Amniotic epithelial cell (primary cell): Measurements from ENCODE around the gene STK35.

Experiments
- DNase-seq: peaks from one replicate; pipeline ENCODE4 v3.0.0-alpha.2; 2010; ENCODE audit warnings: low read depth

STK35 gene

DNA sequence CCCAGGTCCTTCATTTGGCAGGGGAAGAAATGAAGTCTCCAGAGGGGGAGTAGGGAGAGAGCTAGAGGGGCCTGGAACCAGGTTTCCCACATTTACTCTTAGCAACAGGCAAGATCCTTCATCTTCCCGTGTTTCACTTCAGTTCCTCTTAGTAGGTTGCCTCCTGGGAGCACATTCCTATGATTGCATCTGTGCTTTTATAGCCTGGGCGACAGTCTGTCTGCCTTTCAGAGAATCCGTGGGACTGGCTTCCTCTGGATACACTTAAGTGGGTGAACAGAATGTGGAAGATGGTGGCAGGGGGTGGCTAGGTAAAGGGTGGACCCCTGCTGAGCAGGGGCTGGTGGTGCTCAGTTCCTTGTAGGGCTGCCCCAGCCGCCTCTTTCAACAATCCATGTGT is 33.4 kb downstream of the STK35 start:
- DNase-seq: no peak

DNA sequence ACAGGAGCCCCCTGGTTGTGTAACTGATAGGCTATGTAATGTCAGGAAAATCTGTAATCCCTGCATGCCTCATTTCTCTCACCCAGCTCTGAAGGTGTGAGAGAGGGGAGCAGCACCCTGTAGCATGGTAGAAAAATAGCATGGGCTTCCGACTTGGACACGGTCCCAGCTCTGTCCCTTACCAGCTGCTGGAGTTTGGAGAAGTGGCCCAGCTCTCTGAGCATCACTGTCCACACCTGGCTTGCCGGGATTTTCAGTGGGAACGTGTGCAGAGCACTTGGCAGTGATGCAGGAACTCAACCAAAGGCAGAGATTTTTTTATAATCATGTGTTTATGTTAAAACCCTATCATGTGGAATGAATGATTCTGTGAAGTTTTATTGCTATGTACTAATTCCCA is 34.6 kb downstream of the STK35 start:
- no peak for DNase-seq

DNA sequence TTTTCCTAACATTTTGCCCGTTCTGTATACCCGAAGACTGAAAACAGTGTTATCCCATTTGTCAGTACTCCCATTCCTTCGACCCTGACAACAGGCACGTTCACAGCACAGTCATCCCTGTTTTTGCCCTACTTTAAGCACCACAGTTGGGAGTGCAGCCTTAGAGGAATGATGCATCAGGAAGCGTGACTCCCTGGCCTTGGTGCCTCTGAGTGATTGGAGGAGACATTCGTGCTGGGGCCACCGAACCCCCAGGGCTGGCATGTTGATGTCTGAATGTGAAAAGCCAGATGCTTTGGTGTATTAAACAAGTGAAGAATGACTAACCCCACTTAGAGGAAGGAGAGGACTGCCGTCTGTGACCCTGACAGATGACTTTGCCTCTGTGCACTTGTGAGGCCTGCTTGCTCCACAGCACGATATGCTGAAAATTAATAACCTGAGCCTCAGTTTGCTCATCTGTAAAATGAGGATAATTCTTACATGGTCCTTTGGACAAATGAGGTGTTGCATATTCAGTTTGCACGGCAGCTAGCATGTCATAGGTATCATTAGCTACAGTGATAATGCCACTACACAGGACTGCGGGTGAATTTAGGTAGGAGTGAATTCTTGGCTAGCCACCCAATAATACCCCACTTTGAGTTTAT is 36.0 kb downstream of the STK35 start:
- DNase-seq: peak; percentile 94

DNA sequence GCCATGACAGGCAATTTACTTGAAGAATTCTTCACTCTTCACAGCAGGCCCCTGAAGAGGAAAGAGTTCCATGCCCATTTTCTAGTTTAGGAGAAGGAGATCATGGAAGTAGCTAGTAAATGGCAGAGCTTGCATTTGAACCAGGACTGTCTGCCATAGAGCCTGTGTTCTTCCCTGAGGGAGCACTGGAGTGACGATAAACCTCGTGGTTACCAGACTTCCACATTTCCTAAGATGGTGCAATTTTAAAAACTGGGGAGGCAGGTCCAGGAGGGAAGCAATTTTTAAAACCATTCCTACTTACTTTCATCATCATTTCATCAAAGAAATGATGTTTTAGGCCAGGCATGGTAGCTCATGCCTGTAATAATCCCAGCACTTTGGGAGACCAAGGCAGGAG is 36.8 kb downstream of the STK35 start:
- DNase-seq: peak; percentile 20

DNA sequence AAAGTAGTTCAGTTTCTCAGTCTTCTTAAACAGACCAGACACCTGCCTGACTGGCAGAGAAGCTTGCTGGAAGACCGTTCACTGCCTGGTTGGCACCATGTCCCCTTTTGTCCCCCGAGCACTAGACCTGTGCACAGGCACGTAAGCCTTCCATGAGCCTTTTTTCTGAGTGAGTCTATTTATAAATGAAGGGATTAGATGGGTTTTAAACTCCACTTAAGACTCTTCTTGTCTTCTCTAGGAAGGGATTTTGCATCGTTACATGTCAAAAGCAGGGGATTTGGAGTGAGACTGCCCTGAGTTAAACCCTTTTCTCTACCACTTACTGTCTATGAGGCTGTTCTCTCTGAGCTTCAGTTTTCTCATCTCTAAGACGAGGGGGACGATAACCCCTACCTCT is 37.6 kb downstream of the STK35 start:
- no peak for DNase-seq

DNA sequence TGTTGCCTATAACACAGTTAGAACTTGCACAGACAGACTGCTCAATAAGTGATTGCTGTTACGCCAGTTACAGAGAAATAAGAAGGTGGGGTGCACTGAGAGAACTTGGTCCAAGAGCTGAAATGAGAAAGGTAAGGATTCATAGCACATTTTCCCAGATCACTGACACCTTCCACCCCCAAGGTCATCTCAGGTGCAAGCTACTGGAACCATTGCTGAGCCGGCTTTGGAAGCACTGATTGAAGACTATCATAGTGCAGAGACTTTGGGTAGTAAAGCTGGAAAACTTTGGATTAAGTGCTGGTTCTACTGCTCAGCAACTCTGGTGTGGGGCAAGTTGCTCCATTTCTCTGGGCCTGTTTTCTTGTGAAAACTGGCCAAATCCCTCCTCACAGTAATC is 38.1 kb downstream of the STK35 start:
- no peak for DNase-seq

DNA sequence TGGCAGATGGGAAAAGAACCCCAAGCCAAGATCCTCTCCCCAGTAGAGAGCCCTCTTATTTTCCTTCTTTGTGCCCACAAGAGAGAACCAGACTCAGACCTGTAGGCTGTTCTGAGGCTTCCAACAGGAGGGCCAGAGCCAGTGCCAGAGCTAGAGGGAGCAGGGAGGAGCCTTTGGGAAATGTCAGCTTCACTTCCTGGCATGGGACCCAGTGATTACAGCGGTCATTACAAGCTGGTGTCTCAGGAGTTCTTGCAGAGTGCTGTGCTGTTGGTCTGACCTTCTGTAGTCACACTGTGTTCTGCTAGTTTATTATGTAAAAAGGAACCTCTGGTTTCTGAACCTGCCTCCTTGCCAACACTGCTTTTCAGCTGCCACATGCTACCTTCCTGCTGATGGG is 38.9 kb downstream of the STK35 start:
- no peak for DNase-seq

DNA sequence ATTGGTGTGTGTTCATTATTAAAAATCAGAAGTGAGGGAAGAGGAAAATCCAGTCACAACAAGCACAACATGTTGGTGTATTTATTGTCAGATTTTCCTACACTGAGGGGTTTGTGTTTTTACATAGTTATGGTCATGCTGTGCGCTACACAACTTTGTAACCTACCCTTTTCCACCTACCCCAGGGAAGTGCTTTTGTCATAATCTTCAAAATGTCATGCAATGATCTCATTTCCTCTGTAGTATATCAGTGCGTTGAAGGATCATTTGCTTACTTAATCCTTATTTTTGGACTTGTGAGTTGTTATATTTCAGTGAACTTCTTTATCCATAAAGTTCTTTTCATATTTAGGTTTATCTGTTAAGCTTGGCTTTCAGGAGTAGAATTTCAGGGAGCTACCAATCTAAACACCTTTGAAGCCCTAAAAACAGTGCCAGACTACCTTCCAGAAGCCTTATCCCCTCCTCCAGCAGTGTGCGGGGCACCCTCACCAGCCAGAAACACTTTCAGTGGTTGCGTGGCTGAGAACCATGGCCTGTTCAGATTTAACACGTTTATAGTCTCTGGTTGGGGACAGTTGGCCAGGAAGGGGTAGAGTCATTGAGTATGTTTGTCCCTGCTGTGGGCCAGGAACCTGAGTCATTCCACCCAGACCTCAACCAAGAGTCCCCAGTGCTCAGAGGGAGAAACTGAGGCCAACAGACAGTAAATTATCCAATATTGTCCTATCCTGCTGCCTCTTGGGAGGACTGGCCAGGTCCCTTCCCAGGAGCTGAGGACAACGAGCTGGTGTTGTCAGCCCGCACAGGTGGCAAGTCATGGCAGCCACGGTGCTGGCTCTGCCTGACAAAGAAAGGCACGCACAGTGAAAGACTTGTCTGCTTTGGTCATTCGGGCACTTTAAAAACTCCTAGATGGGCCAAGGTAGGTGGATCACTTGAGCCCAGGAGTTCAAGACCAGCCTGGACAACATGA is 40.3 kb downstream of the STK35 start:
- no peak for DNase-seq

DNA sequence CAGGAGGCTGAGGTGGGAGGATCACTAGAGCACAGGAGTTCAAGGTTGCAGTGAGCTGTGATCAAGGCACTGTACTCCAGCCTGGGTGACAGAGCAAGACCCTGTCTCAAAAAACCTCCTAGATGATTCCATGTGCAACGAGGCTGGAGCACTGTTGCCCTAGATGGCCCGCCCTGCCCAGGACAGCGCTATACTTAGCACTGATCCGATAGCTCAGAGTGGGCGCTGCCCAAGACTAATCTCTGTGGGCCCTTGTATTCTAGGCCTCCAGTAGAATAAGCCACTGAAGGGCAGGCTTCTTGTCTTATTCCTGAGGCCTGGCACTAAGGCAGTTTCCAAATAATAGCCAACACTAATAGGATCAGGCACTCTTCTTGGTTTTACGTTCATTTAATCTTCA is 41.0 kb downstream of the STK35 start:
- no peak for DNase-seq

DNA sequence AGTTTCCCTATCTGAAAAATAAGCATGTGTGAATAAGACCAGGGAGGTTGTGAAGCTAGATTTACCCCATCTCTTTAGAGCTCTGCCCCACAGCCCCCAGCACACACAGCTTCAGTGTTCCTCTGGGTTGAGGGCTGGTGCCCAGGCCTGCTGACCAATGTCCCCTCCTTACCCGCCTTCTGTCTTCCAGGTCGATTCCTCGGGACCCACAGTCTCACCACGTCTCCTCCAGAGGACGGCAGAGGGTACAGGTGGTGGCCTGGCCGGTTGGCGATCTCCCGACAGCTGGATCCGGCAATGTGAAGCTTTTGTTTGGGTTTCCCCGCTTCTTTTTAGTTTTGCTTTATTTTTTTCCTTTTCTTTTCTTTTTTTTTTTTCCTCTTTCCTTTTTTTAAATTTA is 42.0 kb downstream of the STK35 start:
- DNase-seq: no peak

DNA sequence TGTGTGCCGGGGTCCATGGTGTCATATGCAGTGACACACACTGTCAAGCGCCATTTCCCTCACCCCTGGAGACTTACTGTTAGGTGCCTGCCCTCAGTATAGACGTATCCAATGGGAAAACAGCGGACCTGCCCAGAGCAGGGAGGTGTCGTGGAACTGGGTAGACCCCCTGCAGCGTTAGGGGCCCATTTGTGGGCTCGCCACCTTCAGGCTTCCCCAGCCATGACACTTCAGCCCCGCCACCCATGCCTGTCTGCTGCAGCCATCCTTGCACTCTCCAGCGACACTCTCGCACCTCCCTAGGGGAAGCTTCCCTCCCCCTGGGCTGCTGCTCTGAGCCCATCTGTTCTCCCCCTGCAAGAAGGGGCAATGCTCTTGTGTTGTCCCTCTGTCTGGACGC is 43.2 kb downstream of the STK35 start:
- DNase-seq: no peak

DNA sequence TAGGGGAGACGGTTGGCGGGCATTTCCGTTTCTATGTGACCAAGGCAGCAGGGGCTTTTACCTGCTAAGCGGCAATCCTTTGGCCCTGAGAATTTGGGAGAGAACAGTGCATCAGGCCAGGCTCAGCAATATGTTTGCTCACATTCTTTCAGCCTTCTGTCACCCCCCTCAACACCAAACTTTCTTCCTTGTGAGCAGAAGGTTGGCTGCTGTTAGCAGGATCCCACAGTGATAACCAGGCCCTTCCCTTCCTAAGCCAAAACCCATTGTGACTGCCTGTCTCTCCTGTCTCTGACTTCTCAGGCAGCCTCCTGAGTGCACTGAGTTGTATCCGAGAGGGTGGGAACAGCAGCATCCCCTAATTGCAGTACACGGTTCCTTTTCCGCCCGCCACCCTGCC is 43.7 kb downstream of the STK35 start:
- no peak for DNase-seq

DNA sequence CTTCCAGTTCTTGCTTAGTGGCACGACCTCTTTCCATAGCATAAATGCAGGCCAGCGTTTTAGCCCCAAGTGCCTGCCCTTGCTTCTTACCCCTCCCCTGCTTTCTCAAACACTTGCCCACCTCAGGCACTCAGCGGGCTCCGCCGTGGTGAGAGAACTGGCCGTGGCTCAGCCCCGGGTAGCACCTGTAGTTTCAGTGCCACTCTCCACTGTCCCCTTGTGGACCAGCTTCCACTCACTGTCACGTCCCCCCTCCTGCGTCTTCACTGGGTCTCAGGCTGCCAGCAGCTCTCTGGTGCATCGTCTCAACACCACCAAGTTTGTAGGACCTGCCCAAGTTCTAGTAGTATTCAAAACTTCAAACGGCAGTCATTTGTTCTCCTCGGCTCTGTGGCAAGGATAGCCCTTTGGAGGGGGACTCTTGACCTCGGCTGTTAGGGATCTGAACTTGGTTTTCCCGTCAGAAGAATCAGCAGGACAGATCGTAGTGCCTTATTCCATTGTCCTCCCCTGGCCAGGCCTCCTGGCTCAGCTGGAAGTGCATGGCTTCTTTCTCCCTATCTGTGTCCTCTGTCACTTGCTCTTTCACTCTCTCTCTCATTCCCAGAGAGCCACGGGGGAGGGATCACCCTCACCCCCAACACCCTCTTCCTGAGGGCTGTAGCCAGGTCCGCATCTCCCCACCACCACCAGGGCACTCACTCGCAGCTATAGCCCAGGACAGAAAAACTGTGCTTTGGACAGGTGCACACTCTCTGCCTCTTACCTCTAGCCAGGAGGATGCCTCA is 44.6 kb downstream of the STK35 start:
- DNase-seq: no peak

DNA sequence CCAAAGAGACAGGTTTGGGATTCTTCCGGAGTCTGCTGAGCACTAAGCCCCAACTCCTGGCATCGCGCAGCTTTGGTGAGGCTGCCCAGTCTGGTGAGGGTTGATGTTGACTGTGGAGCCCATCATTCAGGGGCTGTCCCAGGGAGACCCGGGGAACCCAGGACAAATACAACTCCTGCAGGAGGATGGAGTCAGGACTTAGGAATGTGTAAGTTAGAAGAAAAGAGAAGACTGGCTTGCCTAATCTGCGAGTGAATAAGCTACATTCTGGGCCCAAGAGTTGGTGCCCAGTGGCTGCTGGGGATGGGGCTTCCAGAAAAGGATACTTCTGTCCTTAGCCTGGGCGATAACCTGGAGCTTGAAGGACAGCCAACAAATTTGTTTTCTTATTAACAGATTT is 47.9 kb downstream of the STK35 start:
- peak; percentile 52 for DNase-seq

DNA sequence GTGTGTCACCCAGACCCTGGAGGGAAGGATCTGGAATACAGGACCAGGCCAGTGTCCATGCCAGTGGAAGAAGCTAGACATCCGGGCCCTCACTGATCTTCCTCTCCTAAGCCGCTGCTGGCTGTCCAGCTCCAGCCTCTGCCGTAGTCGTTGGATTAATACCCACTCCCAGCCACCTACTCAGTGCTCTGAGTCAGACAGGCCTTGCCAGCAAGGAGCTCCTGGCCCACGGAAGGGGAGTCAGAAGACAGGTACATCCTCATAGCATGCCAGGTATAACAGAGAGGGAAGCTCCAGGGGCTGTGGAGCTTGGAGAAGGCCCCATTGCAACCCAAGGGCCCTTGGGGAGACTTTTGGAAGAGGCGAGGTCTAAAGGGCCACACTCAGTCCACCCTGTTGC is 49.0 kb downstream of the STK35 start:
- DNase-seq: no peak

DNA sequence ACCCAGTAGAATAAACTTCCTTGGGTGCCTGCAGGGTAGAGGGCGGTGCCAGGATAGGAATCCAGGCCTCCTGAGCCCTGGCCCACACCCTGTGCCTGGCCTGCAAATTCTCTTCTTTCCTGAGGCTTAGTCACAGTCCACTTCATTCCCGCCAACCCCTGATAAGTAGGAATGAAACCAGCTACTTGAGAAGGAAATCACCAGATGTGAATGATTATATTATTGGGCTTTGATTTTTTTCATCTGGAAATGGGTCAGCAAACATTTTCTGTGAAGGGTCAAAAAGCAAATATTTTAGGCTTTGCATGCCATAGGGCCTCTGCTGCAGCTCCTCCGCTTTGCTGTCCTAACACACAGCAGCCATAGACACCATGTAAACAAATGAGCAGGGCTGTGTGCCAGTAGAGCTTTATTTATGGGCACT is 50.2 kb downstream of the STK35 start:
- peak; percentile 49 for DNase-seq

DNA sequence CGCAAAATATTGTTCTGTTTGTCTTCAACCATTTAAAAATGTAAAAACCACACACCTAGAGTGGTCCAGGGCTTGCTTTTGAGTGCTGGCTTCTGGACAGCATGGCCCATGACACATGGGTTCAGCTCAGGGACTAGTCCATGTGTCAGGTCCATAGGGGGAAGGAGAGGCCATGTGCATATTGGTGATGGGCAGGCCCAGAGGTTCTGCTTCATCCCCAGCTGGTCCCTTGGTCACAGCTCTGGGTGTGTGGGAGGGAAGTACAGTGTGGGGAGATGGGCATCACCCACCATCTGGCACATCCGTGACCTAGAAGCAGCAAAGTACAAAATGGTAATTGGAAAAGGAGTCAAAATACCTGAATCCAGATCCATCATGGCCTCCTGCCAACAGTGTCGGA is 50.7 kb downstream of the STK35 start:
- no peak for DNase-seq

DNA sequence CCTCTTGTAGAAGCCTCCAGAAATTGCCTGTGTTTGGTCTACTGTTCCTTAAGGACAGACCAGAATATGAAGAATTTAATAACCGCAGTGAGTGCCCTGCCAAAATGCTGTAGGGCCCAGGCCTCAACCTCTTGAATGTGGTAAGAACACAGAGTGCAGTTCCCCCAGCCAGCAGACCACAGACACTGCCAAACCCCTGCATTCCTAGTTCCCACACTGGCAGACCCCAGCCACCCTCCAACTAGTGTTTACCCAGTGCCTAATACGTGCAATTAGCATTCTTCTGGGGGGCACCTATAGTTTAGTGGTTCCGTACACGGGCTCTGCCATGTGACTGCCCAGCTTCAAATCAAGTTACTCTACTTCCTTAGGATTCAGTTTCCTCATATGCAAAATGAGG is 51.7 kb downstream of the STK35 start:
- no peak for DNase-seq

DNA sequence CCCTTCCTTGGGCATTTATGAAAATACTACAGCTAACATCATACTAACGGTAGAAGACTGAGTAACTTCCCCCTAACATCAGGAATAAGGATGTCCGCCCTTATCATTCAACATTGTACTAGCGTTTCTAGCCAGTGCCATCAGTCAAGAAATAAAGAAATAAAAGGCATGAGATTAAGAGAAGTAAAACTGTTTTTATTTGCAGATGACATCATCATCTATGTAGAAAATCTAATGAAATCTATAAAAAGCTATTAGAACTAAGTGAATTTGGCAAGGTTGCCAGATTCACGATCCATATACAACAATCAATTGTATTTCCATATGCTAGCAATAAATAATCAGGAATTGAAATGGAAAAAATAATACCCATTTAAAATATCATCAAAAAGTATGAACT is 54.6 kb downstream of the STK35 start:
- no peak for DNase-seq

DNA sequence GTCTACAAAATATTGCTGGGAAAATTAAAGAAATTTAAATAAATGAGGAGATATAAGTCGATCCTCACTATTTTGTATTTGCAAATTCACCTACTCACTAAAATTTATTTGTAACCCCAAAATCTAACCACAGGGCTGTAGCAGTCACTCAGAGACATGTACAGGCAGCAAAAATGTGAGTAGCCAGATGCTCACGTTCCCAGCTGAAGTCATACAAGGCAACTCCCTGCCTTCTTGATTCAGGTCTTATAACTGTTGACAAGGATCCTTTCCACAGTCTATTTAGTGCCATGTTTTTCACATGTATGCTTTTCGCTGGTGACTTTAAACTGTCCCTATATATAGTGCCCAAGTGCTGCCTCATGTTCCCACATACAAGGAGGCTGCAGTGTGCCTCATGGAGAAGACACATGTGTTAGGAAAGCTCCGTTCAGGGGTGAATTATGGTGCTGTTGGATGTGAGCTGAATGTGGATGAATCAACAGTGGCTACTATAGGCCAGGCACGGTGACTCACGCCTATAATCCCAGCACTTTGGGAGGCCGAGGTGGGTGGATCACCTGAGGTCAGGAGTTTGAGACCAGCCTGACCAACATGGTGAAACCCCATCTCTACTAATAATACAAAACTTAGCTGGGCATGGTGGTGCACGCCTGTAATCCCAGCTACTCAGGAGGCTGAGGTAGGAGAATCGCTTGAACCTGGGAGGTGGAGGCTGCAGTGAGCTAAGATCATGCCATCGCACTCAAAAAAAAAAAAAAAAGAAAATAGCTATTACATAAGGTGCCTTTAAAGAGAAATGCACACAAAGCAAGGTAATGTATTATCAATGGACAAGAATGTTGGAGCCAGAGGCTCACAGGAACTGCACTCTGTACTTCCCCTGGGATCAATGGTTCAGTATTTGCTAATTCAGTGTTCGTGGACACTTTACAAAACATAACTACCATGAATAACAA is 55.3 kb downstream of the STK35 start:
- peak; percentile 74 for DNase-seq

DNA sequence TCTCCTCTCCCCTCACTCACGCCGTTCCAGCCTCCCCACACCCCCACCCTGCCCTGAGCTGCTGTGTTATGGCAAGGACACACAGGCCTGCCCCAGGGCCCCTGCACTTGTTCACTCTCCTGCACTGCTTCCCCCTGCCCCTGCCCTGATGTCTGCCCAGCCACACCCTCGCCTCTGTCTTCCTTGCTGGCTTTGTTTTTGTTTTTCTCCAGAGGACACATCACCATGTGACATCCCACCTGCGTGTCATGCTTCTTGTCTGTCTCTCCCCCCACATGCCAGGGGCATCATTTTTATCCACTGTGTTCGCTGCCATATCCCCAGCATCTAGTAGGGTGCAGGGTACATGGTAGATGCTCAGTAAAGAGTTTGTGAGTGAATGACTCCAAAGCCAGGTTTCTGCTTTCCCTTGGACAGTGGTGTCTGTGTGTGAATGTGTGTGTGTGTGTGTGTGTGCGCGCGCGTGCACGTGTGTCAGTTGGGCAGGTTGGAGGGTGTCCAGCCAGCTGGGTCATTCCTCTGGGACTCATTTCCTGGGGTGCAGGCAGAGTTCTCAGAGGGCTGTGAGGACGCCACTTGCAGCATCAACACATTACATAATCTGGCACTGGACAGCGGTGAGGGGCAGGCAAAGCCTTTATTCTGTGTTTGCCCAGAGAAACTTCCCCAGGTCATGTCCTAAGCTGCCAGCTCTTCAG is 60.6 kb downstream of the STK35 start:
- DNase-seq: no peak
